Activated CD8-positive, alpha-beta memory T cell treated with anti-CD3 and anti-CD28 coated beads for 36 hours (primary cell): ENCODE results near the gene MBD3. TPM values are rescaled to one million over a fixed set of nuclear protein-coding genes. Genes with fewer than 3 reads are reported as not detected.

Source experiments
- CTCF ChIA-PET: fragments of 350-600 bp; sonication (Branson Sonifier 250); formaldehyde crosslinking; loops from one replicate; lab custom pipeline; 2021; ENCODE audit warnings: antibody characterized with exemption; lab: Charles Lee
- POLR2A ChIA-PET: fragments of 350-600 bp; sonication (Branson Sonifier 250); formaldehyde crosslinking; loops from one replicate; lab custom pipeline; 2021; ENCODE audit warnings: antibody characterized with exemption; lab: Charles Lee
- total RNA-seq, 2 experiments: library from RNA; stranded (reverse); gene quantifications; one replicate each; pipeline ENCODE4 v1.2.3, GENCODE V29; 2021

Gene MBD3
- total RNA-seq, 2 experiments from 2014 or later: 127 to 130 TPM

DNA sequence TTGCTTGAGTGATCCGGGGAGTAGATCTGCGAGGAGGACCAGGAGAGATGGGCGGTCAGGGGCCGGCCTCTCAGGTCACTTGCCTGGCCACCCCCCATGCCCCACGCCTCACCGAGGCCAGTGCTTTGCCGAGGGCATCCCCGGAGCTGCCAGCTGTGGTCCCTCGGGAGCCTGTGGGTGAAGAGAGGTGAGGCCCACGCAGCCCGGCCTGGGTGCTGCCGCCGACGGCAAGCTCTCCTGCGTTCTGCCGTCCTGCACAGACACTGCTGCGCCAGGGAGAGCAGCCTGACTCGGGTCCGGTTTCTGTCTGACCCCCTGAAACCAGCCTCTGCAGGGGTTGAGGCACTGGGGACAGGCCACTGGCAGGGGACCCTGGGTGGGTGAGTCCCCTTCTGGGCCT lies 28.4 kb upstream of the MBD3 start:
- POLR2A ChIA-PET: no interaction called here
- CTCF ChIA-PET: no interaction called here

GRCh38 chr19:1620502-1620901 lies 27.8 kb upstream of the MBD3 start:
- ChIA-PET CTCF (no interaction called here), POLR2A (no interaction called here)

DNA sequence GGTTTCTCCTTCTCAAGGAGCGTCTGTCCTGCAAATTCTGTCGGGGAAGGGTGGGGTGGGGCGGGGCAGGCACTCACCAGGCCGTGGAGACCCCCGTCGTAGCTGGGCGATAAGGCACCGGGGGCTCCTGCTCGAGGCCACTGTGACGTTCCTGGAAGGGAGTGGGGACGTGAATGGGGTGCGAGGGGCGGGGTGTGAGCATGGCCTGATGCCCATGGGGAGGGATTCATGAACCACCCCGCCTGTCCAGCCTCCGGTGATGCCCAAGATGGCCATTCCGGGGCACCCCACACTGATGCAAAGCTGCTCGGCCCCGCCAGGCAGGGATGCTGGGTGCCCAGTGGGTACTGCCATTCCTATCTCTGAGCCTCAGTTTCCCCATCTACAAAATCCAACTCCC lies 27.0 kb upstream of the MBD3 start:
- ChIA-PET POLR2A (no interaction called here), CTCF (interaction anchor here (1.8 kb wide), 1 partner anchor 53 kb away, joined by 5 read pairs; no protein-coding TSS in a partner anchor)

- ChIA-PET CTCF (interaction anchor here (1.8 kb wide), 1 partner anchor 54 kb away, joined by 5 read pairs; no protein-coding TSS in a partner anchor), POLR2A (no interaction called here)
These were observed 26.4 kb upstream of the MBD3 start for GRCh38 chr19:1619094-1619439.

DNA sequence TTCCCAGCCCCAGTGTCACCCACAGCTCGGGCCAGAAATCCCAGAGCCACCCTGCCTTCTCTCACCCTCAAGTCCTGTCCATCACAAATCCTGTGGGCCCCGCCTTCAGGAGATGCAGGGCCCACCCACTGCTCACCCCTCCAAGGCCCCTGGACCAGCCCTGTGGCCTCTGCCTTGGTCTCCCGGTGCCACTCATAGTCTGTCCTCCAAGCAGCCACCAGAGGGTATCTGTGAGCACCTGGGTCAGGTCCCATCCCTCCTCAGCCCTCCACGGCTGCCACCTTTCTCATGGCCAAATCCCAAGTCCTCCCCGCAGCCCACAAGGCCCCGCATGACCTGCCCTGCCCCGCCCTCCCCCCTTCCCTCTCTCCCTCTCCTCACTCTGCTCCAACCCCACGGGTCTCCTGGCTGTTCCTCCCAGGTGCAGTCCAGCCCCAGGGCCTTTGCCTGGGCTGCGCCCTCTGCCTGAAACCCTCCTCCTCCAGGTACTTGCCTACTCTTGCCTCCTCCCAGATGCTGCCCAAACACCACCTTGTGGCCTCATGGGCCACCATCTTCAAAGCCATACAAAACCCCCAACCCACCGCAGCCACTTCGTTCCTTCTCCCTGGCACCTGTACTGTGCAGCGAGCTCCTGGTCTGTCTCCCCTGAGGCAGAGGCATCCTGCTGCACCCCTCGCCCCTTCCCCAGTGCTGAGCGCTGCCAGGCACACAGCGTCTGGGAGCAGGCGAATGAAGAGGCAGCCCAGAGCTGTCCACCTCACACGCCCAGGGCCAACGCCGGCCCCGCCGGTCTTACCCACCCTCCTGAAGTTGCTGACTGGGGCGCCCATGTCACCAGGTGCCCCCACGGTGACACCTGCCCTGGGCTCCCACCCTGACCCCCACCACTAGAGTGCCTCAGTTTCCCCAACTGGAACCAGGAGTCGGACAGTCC lies 25.8 kb upstream of the MBD3 start:
- POLR2A ChIA-PET: no interaction called here

GRCh38 chr19:1616875-1617274 lies 24.2 kb upstream of the MBD3 start:
- ChIA-PET POLR2A (interaction anchor here (0.7 kb wide), 2 partner anchors 24 to 151 kb away, joined by 3 to 4 read pairs; no protein-coding TSS in a partner anchor), CTCF (interaction anchor here (0.6 to 1.7 kb wide), 2 partner anchors 55 to 79 kb away, joined by 3 to 4 read pairs; no protein-coding TSS in a partner anchor)

More for the DNA sequence above, 25.8 kb upstream of the MBD3 start:
- CTCF ChIA-PET: interaction anchor here (0.9 to 1.8 kb wide), 3 partner anchors 9 to 142 kb away, joined by 3 to 5 read pairs (median 4); no protein-coding TSS in a partner anchor

- ChIA-PET POLR2A (interaction anchor here (0.7 kb wide), 2 partner anchors 25 to 150 kb away, joined by 3 to 4 read pairs; no protein-coding TSS in a partner anchor), CTCF (interaction anchor here (1.7 kb wide), 1 partner anchor 56 kb away, joined by 4 read pairs; no protein-coding TSS in a partner anchor)
These were observed 23.7 kb upstream of the MBD3 start for GRCh38 chr19:1616396-1616795.

DNA sequence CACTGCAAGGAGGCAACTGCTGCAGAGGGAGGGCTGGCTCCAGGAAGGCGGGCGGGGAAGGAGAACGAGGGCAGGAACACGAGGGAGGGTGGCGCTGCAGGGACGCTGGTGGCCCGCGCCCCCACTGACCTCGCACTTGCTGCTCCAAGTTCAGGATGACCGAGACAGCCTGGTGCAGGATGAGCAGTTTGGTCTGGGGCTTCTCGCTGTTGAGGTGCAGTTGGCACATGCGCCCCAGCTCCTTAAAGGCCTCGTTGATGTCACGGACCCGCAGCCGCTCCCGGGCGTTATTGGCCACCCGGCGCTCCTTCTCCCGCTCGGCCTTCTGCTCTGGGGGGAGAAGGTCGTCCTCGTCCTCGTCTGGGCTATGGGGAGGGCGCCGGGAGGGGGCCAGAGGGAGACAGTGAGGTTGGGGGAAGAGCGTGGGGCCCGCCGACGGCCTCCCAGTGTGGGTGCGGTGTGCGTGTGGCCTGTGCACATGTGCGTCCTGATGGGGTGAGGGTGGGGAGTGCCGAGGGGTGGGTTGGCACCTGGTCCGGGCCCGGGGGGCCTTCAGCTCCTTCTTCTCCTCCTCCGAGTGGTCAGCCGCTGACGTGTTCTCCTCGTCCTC lies 22.6 kb upstream of the MBD3 start:
- CTCF ChIA-PET: no interaction called here
- POLR2A ChIA-PET: no interaction called here

DNA sequence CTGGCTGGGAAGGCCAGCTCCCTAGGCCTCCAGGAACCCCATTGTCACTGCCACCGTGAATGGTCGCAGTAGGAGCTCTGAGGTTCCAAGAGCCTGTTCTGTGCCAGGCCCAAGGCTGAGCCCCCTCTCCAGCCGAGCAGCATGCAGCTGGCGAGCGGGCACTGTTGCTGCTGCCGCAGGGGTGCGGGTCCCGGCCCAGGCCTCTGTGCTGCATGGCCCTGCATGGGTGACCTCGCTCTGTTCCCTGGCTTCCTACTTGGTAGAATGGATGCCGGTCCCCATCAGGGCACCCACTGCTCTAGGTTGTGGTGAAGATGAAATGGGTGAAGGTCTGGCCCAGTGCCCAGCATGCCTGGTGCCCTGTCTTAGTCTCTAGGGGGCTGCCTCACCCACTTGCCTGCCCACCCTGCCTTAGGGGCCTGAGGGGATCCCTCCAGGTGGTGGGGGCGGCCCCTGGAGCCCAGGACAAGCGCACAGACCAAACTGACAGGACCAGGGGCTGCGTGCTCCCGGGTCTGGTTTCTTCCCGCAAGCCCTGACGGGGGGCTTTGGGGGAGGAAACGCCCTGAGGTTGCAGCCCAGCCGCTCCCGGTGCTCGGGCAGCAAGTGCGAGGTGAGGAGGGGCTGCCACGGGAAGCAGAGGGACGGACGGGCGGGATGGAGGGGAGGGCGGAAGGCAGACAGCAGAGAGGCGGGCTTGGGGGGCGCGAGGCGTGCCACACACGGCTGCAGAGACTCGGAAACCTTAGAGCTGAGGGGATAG lies 21.3 kb upstream of the MBD3 start:
- POLR2A ChIA-PET: no interaction called here

GRCh38 chr19:1613146-1613545 lies 20.5 kb upstream of the MBD3 start:
- POLR2A ChIA-PET: no interaction called here
- CTCF ChIA-PET: no interaction called here

More for the DNA sequence above, 21.3 kb upstream of the MBD3 start:
- CTCF ChIA-PET: no interaction called here

DNA sequence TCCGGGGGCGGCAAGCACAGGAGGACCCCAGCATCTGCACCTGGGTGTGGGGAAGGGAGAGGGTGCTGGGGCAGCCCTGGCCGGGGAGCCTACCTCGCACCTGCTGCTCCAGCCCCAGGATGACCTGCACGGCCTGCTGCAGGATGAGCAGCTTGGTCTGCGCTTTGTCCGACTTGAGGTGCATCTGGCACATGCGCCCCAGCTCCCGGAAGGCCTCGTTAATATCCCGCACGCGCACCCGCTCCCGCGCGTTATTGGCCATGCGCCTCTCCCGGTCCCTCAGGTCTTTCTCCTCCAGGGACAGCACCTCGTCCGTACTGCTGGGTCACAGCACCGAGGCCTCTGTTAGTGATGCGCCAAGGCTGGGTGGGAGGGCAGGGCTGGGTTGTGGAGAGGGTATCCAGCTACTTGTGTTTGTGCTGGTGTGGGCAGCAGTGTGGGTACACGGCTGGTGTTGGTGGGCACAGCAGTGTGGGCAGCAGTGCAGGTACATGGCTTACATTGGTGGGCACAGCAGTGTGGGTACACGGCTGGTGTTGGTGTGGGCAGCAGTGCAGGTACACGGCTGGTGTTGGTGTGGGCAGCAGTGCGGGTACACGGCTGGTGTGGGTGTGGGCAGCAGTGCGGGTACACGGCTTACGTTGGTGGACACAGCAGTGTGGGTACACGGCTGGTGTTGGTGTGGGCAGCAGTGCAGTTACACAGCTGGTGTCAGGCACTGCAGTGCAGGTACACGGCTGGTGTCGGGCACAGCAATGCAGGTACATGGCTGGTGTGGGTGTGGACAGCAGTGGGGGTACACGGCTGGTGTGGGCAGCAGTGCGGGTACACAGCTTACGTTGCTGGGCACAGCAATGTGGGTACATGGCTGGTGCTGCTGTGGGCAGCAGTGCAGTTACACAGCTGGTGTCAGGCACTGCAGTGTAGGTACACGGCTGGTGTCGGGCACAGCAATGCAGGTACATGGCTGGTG lies 19.7 kb upstream of the MBD3 start:
- POLR2A ChIA-PET: no interaction called here
- CTCF ChIA-PET: no interaction called here

DNA sequence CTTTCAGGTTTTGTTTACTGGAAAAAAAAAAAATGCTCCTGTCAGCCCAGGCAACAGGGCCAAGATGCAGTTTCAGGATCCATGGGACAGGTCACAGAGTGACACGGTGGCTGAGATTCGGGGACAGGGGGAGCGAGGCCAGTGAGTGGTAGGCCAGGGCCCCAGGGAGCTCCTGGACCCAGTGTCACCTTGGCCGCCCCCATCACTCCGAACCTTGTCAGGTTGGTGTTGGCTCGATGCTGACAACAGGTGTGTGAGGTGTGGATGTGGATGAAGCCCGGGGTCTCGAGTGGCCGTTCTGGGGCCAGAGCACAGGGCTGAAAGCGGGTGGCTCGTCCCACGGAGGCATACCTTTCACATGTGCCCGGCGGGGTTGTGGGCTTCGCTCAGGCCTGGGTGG lies 18.7 kb upstream of the MBD3 start:
- POLR2A ChIA-PET: no interaction called here

DNA sequence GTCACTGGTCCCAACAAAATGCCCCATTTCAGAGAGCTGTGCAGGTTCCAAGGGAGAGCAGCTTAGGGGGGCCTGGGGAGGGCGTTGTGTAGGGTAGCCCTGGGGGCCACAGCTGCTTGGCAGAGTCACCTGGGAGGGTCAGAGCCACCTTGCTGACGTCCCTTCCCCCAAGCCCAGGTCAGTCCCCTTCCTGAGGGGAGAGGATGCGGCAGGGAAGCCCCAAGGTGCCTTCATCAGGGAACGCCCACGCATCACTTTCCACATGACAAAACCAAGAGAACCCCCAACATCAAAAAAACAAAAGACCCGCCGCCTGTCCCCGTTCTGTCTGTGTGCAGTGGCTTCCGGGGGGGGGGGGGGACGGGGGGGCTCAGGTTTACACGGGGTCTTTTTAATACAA lies 17.9 kb upstream of the MBD3 start:
- POLR2A ChIA-PET: interaction anchor here (0.9 kb wide), 1 partner anchor 18 kb away, joined by 3 read pairs; the partner anchor contains the start of gene MBD3

More for the DNA sequence above, 18.7 kb upstream of the MBD3 start:
- CTCF ChIA-PET: no interaction called here

DNA sequence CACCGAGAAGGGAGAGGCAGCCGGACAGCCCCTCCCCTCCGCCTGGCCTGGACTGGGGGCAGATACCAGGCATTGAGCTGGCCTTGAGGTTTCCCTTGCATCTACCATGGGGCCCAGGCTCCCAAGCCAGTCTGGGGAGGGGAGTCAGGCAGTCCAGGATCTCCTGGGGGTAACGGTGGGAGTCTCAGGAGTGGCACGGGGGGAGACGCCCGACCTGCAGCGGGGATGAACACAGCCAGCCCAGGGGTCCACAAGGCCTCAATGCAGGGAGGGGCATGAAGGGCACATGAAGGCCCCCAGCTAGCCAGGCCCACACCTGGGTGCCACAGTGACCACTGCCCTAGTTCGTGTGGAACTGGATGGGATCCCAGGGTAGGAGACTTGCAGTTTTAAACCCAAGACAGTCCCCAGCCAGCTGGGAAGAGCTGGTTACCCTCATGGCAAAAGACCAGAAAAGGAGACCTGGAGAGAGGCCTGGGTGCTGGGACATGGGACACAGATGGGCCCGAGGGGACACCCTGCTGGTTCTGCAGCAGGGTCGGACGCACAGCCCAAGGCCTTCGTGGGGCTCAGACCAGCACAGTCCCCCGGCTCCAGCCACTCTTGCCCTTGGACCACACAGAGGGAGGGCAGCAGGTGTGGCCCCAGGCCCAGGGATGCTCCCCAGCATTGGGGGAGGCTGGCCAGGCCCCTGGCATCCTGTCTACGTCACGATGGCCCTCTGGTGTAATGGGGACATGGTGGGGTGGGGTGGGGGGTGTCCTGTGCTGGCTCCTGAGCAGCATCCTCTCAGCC lies 17.2 kb upstream of the MBD3 start:
- ChIA-PET CTCF (interaction anchor here (0.9 kb wide), 1 partner anchor 8 kb away, joined by 3 read pairs; no protein-coding TSS in a partner anchor), POLR2A (interaction anchor here (0.9 to 1.0 kb wide), 2 partner anchors 17 to 19 kb away, joined by 3 to 7 read pairs; partner anchors contain the start of gene MBD3)

More for the DNA sequence above, 17.9 kb upstream of the MBD3 start:
- CTCF ChIA-PET: no interaction called here

- CTCF ChIA-PET: no interaction called here
- POLR2A ChIA-PET: interaction anchor here (1.0 kb wide), 1 partner anchor 18 kb away, joined by 7 read pairs; no protein-coding TSS in a partner anchor
These were observed 16.4 kb upstream of the MBD3 start for GRCh38 chr19:1609103-1609396.

DNA sequence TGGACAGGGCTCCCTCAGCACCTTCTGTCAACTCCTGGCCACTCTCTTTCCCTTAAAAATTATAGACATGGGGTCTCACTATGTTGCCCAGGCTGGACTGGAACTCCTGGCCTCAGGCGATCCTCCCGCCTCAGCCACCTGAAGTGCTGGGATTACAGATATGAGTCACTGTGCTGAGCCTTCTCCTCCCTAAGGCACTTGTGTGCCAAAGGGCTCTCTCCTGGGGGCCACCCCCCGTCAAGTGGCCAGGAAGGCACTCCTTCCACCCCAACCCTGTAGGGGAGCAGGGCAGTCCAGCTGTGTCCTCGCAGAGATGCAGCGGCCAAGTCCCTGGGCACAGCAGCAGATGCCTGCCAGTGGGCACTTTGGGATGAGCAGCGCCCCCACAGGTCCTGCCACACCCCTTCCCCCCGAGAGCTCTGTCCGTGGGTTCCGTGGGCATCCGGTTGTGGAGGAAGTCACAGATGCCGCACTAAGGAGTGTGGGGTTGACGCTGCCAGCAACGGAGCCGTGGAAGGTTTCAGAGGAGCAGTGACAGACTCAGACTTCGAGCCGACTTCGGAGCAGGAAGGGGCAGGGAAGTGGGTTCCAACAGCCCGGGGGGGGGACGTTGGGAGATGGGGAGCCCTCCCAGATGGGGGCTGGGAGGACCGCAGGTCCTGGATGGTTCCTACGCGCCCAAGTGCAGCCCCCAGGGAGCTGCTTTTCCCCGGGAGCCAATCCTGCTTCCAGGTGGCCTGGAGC lies 15.9 kb upstream of the MBD3 start:
- CTCF ChIA-PET: interaction anchor here (5.2 kb wide), 1 partner anchor 63 kb away, joined by 28 read pairs; no protein-coding TSS in a partner anchor
- POLR2A ChIA-PET: interaction anchor here (1.0 kb wide), 1 partner anchor 17 kb away, joined by 7 read pairs; no protein-coding TSS in a partner anchor
